ENCODE data around the gene DSCAM.
"Not testable (repeated sequence)": the region's sequence is repeated elsewhere in the genome, so short reads cannot be mapped to it uniquely, and the experiment has no call there.

- TF ChIP-seq CTCF (IDR thresholded peaks at IDR 0.05; ENCODE audit: low read length); EZH2 (IDR thresholded peaks at IDR 0.05; ENCODE audit: borderline replicate concordance, low read length): not testable (repeated sequence)
Measured at GRCh38 chr21:40895697-40896096, 48.7 kb upstream of the DSCAM start.

Measured in OCI-LY1 (cell line).